HCT116 (cell line): Measurements from ENCODE around the gene FNDC3A. TPM values are rescaled to one million over a fixed set of nuclear protein-coding genes. Genes with fewer than 3 reads are reported as not detected.

Experiments
- ATAC-seq: fragments of 200-7000 bp; cut with Tn5 transposase; 2 replicates; pipeline ENCODE4 v1.9.1; 2020; ENCODE audit warnings: mild to moderate bottlenecking, moderate library complexity
- BruUV-seq: library from RNA; stranded (reverse); fragments of 400-500 nt; replicated peaks from 2 replicates; lab custom pipeline; 2021; lab: Mats Ljungman, UMichigan
- CTCF ChIA-PET: fragments of 300-600 bp; sonication (Branson Sonifier 250); formaldehyde crosslinking; loops from one replicate; lab custom pipeline; 2021; ENCODE audit warnings: antibody characterized with exemption; lab: Charles Lee
- POLR2A ChIA-PET: fragments of 300-600, 350-600 bp; sonication (Branson Sonifier 250); formaldehyde crosslinking; loops from one replicate; lab custom pipeline; 2021; ENCODE audit warnings: antibody characterized with exemption; lab: Charles Lee
- RAD21 ChIA-PET, 2 experiments: fragments of 300-600 bp; sonication (Branson Sonifier 250); formaldehyde crosslinking; loops; one replicate each; lab custom pipeline; 2023; ENCODE audit warnings: low total read pairs in 2 of 2; ENCODE audit not compliant: uncharacterized antibody in 2 of 2, unreplicated experiment in 2 of 2, low non-redundant PET in 1 of 2; lab: Charles Lee
- DNase-seq: peaks from one replicate; pipeline ENCODE4 v3.0.0-alpha.2; 2010; ENCODE audit warnings: low read depth, low spot score
- H2AFZ ChIP-seq: fragments of 200-600 bp; shearing (Covaris generic), sonication (generic); 2 replicates; pipeline ENCODE4 v1.6.1; 2017; ENCODE audit warnings: low read depth, mixed run types, mixed read lengths, antibody characterized with exemption, low read length; ENCODE audit not compliant: poor library complexity, severe bottlenecking
- H3K27ac ChIP-seq: 2 replicates; pipeline ENCODE4 v1.5.1; 2012; ENCODE audit warnings: low read depth, low read length
- H3K27me3 ChIP-seq: fragments of 200-600 bp; sonication (generic); 2 replicates; pipeline ENCODE4 v1.6.1; 2016; ENCODE audit warnings: mixed run types, low read length, mixed read lengths; ENCODE audit not compliant: insufficient read depth
- H3K36me3 ChIP-seq, 2 experiments: fragments of 200-500 bp in 1 of 2; fragments of 200-600 bp in 1 of 2; sonication (Bioruptor generic) in 1 of 2; sonication (generic) in 1 of 2; 2 replicates each; pipeline versions ENCODE4 v1.5.1 to v1.6.1; 2014 to 2016; ENCODE audit warnings: low read length in 2 of 2, inconsistent platforms in 1 of 2, mixed read lengths in 1 of 2, mixed run types in 1 of 2; ENCODE audit not compliant: insufficient read depth in 2 of 2, control insufficient read depth in 1 of 2
- H3K4me1 ChIP-seq, 2 experiments: fragments of 200-600 bp in 1 of 2; sonication (generic) in 1 of 2; 2 replicates each; pipeline versions ENCODE4 v1.5.1 to v1.6.1; 2012 to 2017; ENCODE audit warnings: low read length in 2 of 2, inconsistent platforms in 1 of 2, mild to moderate bottlenecking in 1 of 2, mixed read lengths in 1 of 2, mixed run types in 1 of 2, moderate library complexity in 1 of 2; ENCODE audit not compliant: insufficient read depth in 2 of 2, control insufficient read depth in 1 of 2
- H3K4me2 ChIP-seq: fragments of 200-600 bp; sonication (generic); 2 replicates; pipeline ENCODE4 v1.6.1; 2017; ENCODE audit warnings: mixed run types, low read length, mixed read lengths
- H3K4me3 ChIP-seq, 2 experiments: fragments of 200-600 bp in 1 of 2; sonication (generic) in 1 of 2; replicated peaks in 1 of 2; 2 replicates each; pipeline ENCODE4 v1.5.1; 2011 to 2016; ENCODE audit warnings: low read length in 2 of 2, control low read depth in 1 of 2, low read depth in 1 of 2, mild to moderate bottlenecking in 1 of 2, mixed read lengths in 1 of 2, mixed run types in 1 of 2
- H3K79me2 ChIP-seq: fragments of 200-600 bp; sonication (generic); 2 replicates; pipeline ENCODE4 v1.6.1; 2017; ENCODE audit warnings: mild to moderate bottlenecking, mixed run types, low read length, moderate library complexity, mixed read lengths; ENCODE audit not compliant: insufficient read depth
- H3K9ac ChIP-seq: fragments of 200-600 bp; sonication (generic); 2 replicates; pipeline ENCODE4 v1.6.1; 2016; ENCODE audit warnings: low read length, mixed read lengths
- H3K9me2 ChIP-seq: fragments of 200-600 bp; sonication (generic), shearing (Covaris generic); 2 replicates; pipeline ENCODE4 v1.6.1; 2017; ENCODE audit warnings: mixed run types, mild to moderate bottlenecking, moderate library complexity; ENCODE audit not compliant: insufficient read depth
- H3K9me3 ChIP-seq, 2 experiments: fragments of 200-500 bp in 1 of 2; fragments of 200-600 bp in 1 of 2; sonication (Bioruptor generic) in 1 of 2; sonication (generic) in 1 of 2; 2 replicates each; pipeline ENCODE4 v1.6.1; 2014 to 2017; ENCODE audit warnings: low read length in 2 of 2, mixed read lengths in 2 of 2, inconsistent platforms in 1 of 2, low read depth in 1 of 2, mild to moderate bottlenecking in 1 of 2, mixed run types in 1 of 2, moderate library complexity in 1 of 2; ENCODE audit not compliant: control insufficient read depth in 1 of 2, insufficient read depth in 1 of 2
- H4K20me1 ChIP-seq: fragments of 200-600 bp; sonication (generic), shearing (Covaris generic); 2 replicates; pipeline ENCODE4 v1.6.1; 2017; ENCODE audit warnings: mixed run types, mild to moderate bottlenecking, moderate library complexity; ENCODE audit not compliant: insufficient read depth
- JUND ChIP-seq: IDR thresholded peaks from 2 replicates; pipeline ENCODE4 v1.6.1; 2012
- POLR2A ChIP-seq: IDR thresholded peaks from 2 replicates; pipeline ENCODE4 v1.7.0; 2011; ENCODE audit warnings: borderline replicate concordance; ENCODE audit not compliant: insufficient read depth, insufficient read length; ENCODE audit errors: extremely low read depth
- SIN3A ChIP-seq: IDR thresholded peaks from 2 replicates; pipeline ENCODE4 v1.6.1; 2012; ENCODE audit warnings: low read depth
- TCF7L2 ChIP-seq: IDR thresholded peaks from 2 replicates; pipeline ENCODE4 v1.7.0; 2011; ENCODE audit warnings: borderline replicate concordance, inconsistent platforms; ENCODE audit not compliant: insufficient read depth, insufficient read length; ENCODE audit errors: extremely low read depth
- intact Hi-C: fragments of 100-400 bp; cut with micrococcal nuclease; formaldehyde crosslinking; loops from 2 replicates; pipeline ENCODE4 v1.10.0; 2022
- total RNA-seq: library from RNA; stranded (reverse); gene quantifications from one replicate; pipeline ENCODE4 v1.2.1, GENCODE V29; 2021; ENCODE audit not compliant: unreplicated experiment
- TF ChIP-seq, protein P1 (sequence below): IDR thresholded peaks from 2 replicates; pipeline ENCODE4 v1.6.1; 2011; ENCODE audit warnings: mild to moderate bottlenecking, low read length, moderate library complexity; ENCODE audit not compliant: insufficient replicate concordance; ENCODE audit errors: extremely low read depth
- TF ChIP-seq, protein P2 (sequence below): IDR thresholded peaks from 2 replicates; pipeline ENCODE4 v1.6.1; 2012
- TF ChIP-seq, protein P3 (sequence below), 3 experiments: fragments of 200-600 bp in 1 of 3; sonication (generic) in 1 of 3; IDR thresholded peaks in 2 of 3; conservative IDR thresholded peaks in 1 of 3; 2 replicates each; pipeline ENCODE4 v1.5.1; 2012 to 2017; ENCODE audit warnings: low read depth in 2 of 3, low read length in 2 of 3, antibody characterized with exemption in 1 of 3, borderline replicate concordance in 1 of 3, control low read depth in 1 of 3, mild to moderate bottlenecking in 1 of 3, mixed read lengths in 1 of 3, mixed run types in 1 of 3, moderate library complexity in 1 of 3; ENCODE audit not compliant: insufficient read depth in 1 of 3

Gene FNDC3A
- total RNA-seq, 1 experiment from 2014 or later: 30.5 TPM

DNA sequence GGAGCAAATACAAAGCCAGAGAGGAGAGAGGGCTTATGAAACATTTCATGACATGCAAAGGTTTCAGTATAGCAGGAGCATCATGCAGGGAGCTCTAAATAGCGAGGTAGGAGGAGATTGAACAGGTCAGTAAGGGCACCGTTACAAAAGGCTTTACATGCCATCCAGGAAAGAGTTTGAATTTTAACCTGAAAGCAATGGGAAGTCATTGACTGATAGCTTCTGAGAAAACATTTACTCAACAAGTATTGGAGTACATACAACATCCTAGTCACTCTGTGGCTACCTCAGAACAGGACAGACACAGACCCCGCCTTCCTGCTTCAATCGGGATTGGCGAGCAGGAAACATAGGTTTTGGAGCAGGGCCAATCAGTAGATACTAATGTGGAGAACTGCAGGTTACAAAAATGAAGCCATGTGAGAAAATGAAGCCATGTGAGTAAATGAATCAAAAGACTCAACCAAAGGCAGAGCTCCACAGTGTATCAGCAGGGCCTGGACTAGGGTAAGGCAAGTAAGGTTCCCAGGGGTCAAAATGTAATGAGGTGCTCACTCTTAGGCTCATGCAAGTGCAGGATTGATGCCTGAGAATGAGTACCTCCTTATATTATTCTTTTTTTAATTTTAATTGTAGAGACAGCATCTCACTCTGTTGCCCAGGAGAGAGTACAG is 46.8 kb upstream of the FNDC3A start:
- CTCF ChIA-PET: no interaction called here
- Histone ChIP-seq H2AFZ (no peak overlapping the region), H3K9me3 (no peaks in the 10 kb centered on the region), H4K20me1 (no peaks in the 10 kb centered on the region), H3K27ac (no peak overlapping the region), H3K27me3 (no peaks in the 10 kb centered on the region), H3K9me2 (no peaks in the 10 kb centered on the region), H3K36me3 (no peaks in the 10 kb centered on the region), H3K4me1 (no peaks in the 10 kb centered on the region), H3K9ac (no peak overlapping the region), H3K79me2 (no peaks in the 10 kb centered on the region), H3K4me2 (no peak overlapping the region), H3K4me3 (no peak overlapping the region)
- DNase-seq: no peak
- intact Hi-C loops: no loop called here
- no peak for ATAC-seq
- POLR2A ChIA-PET: no interaction called here
- RAD21 ChIA-PET: no interaction called here
- no peak for TF ChIP-seq POLR2A
- TF ChIP-seq, protein P1, sequence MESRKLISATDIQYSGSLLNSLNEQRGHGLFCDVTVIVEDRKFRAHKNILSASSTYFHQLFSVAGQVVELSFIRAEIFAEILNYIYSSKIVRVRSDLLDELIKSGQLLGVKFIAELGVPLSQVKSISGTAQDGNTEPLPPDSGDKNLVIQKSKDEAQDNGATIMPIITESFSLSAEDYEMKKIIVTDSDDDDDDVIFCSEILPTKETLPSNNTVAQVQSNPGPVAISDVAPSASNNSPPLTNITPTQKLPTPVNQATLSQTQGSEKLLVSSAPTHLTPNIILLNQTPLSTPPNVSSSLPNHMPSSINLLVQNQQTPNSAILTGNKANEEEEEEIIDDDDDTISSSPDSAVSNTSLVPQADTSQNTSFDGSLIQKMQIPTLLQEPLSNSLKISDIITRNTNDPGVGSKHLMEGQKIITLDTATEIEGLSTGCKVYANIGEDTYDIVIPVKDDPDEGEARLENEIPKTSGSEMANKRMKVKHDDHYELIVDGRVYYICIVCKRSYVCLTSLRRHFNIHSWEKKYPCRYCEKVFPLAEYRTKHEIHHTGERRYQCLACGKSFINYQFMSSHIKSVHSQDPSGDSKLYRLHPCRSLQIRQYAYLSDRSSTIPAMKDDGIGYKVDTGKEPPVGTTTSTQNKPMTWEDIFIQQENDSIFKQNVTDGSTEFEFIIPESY: no peak
- no peak for TF ChIP-seq JUND
- TF ChIP-seq, protein P2, sequence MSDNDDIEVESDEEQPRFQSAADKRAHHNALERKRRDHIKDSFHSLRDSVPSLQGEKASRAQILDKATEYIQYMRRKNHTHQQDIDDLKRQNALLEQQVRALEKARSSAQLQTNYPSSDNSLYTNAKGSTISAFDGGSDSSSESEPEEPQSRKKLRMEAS: no peak
- no peak for TF ChIP-seq TCF7L2
- TF ChIP-seq, protein P3, sequence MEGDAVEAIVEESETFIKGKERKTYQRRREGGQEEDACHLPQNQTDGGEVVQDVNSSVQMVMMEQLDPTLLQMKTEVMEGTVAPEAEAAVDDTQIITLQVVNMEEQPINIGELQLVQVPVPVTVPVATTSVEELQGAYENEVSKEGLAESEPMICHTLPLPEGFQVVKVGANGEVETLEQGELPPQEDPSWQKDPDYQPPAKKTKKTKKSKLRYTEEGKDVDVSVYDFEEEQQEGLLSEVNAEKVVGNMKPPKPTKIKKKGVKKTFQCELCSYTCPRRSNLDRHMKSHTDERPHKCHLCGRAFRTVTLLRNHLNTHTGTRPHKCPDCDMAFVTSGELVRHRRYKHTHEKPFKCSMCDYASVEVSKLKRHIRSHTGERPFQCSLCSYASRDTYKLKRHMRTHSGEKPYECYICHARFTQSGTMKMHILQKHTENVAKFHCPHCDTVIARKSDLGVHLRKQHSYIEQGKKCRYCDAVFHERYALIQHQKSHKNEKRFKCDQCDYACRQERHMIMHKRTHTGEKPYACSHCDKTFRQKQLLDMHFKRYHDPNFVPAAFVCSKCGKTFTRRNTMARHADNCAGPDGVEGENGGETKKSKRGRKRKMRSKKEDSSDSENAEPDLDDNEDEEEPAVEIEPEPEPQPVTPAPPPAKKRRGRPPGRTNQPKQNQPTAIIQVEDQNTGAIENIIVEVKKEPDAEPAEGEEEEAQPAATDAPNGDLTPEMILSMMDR (IDR thresholded peaks at IDR 0.05 in 2 of 3, conservative IDR thresholded peaks at IDR 0.05 in 1 of 3; ENCODE audit: borderline replicate concordance in 1 of 3, insufficient read depth in 1 of 3, low read depth in 2 of 3, low read length in 2 of 3): no peak
- no peak for TF ChIP-seq SIN3A
- BruUV-seq: no TSS peak
